Peyer's patch (tissue), 4 donors: Measurements from ENCODE around the gene SIDT2. TPM values are rescaled to one million over a fixed set of nuclear protein-coding genes. Genes with fewer than 3 reads are reported as not detected.
A peak's percentile ranks its signal among the peaks of the same experiment; 100 is the strongest.

Experiments used
- DNase-seq, 3 donors: peaks; one replicate each; pipeline ENCODE4 v3.0.0-alpha.2; 2017 to 2019
- H3K27ac ChIP-seq, 4 donors: fragments of 200-600 bp; sonication (generic); one replicate each; pipeline ENCODE4 v1.5.1; 2016 to 2019
- H3K27me3 ChIP-seq, 2 donors: fragments of 200-600 bp; sonication (generic); one replicate each; pipeline ENCODE4 v1.5.1; 2019
- H3K36me3 ChIP-seq, 3 donors: fragments of 200-600 bp; sonication (generic); one replicate each; pipeline ENCODE4 v1.5.1; 2016 to 2019
- H3K4me1 ChIP-seq, 4 donors: fragments of 200-600 bp; sonication (generic); one replicate each; pipeline ENCODE4 v1.5.1; 2016 to 2019
- H3K4me3 ChIP-seq, 4 donors: fragments of 200-600 bp; sonication (generic); 1 replicate in 3 of 4; 2 replicates in 1 of 4; pipeline ENCODE4 v1.5.1; 2016 to 2019; ENCODE audit warnings: mild to moderate bottlenecking in 1 of 4
- H3K9me3 ChIP-seq, 4 donors: fragments of 200-600 bp; sonication (generic); one replicate each; pipeline ENCODE4 v1.5.1; 2016 to 2019; ENCODE audit warnings: mild to moderate bottlenecking in 1 of 4
- POLR2A ChIP-seq, 2 donors: fragments of 450-650 bp; IDR thresholded peaks; one replicate each; pipeline ENCODE4 v1.5.1; 2017; ENCODE audit warnings: antibody characterized with exemption in 2 of 2, mild to moderate bottlenecking in 2 of 2, moderate library complexity in 2 of 2
- total RNA-seq, 4 donors: library from RNA; depleted of rRNA; stranded (reverse); fragments of >200 nt; gene quantifications; one replicate each; pipeline ENCODE4 v1.1.0, GENCODE V29; 2016
- TF ChIP-seq, protein P1 (sequence below), 6 experiments: fragments of 450-650 bp in 4 of 6; fragments of 200-600 bp in 2 of 6; sonication (generic) in 1 of 6; IDR thresholded peaks; one replicate each; pipeline ENCODE4 v1.5.1; 2017 to 2019; ENCODE audit warnings: antibody characterized with exemption in 6 of 6, mild to moderate bottlenecking in 3 of 6, moderate library complexity in 1 of 6

Gene SIDT2
- total RNA-seq, 4 donors from 2014 or later: 69.3 to 201 (median 162) TPM

- H3K4me1 ChIP-seq: peaks cover 0 to 24% (median 11%) of the 10 kb centered on the region in 4 donors
- no peaks in the 10 kb centered on the region for H3K27me3 ChIP-seq
- peak overlapping the region; percentile 95 to 99 (median 96) for H3K27ac ChIP-seq
- peaks cover 0 to 23% (median 0%) of the 10 kb centered on the region in 3 donors for H3K36me3 ChIP-seq
- TF ChIP-seq, protein P1, sequence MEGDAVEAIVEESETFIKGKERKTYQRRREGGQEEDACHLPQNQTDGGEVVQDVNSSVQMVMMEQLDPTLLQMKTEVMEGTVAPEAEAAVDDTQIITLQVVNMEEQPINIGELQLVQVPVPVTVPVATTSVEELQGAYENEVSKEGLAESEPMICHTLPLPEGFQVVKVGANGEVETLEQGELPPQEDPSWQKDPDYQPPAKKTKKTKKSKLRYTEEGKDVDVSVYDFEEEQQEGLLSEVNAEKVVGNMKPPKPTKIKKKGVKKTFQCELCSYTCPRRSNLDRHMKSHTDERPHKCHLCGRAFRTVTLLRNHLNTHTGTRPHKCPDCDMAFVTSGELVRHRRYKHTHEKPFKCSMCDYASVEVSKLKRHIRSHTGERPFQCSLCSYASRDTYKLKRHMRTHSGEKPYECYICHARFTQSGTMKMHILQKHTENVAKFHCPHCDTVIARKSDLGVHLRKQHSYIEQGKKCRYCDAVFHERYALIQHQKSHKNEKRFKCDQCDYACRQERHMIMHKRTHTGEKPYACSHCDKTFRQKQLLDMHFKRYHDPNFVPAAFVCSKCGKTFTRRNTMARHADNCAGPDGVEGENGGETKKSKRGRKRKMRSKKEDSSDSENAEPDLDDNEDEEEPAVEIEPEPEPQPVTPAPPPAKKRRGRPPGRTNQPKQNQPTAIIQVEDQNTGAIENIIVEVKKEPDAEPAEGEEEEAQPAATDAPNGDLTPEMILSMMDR (IDR thresholded peaks at IDR 0.05): no peak
- TF ChIP-seq POLR2A (IDR thresholded peaks at IDR 0.05): no peak
- DNase-seq: peak in 1 of 3 donors; percentile 61
- peak overlapping the region; percentile 81 to 98 (median 94) for H3K4me3 ChIP-seq
- H3K9me3 ChIP-seq: no peaks in the 10 kb centered on the region
These were observed 54.4 kb downstream of the SIDT2 start for GRCh38 chr11:117232911-117233409.

GRCh38 chr11:117238221-117238620 is 59.7 kb downstream of the SIDT2 start:
- no peak overlapping the region for H3K27ac ChIP-seq
- H3K4me1 ChIP-seq: peaks cover 0 to 9% (median 0%) of the 10 kb centered on the region in 4 donors
- H3K9me3 ChIP-seq: no peaks in the 10 kb centered on the region
- DNase-seq: no peak
- TF ChIP-seq, protein P1 (IDR thresholded peaks at IDR 0.05): no peak
- TF ChIP-seq POLR2A (IDR thresholded peaks at IDR 0.05): no peak
- no peak overlapping the region for H3K4me3 ChIP-seq
- peaks cover 0 to 41% (median 0%) of the 10 kb centered on the region in 3 donors for H3K36me3 ChIP-seq
- H3K27me3 ChIP-seq: no peaks in the 10 kb centered on the region

GRCh38 chr11:117239295-117239694 is 60.8 kb downstream of the SIDT2 start:
- Histone ChIP-seq H3K36me3 (peaks cover 0 to 48% (median 0%) of the 10 kb centered on the region in 3 donors), H3K4me1 (no peaks in the 10 kb centered on the region), H3K27me3 (no peaks in the 10 kb centered on the region), H3K4me3 (no peak overlapping the region), H3K9me3 (no peaks in the 10 kb centered on the region), H3K27ac (no peak overlapping the region)
- no peak for DNase-seq
- TF ChIP-seq, protein P1 (IDR thresholded peaks at IDR 0.05): no peak
- TF ChIP-seq POLR2A (IDR thresholded peaks at IDR 0.05): no peak

Other genes starting within 250 kb of the SIDT2 start
- gene SIK3, start 80.3 kb upstream of the SIDT2 start, total RNA-seq: 10 to 100 TPM; 58.8 to 85.8 (median 59.8) TPM
- gene PAFAH1B2, start 34.5 kb upstream of the SIDT2 start, total RNA-seq: 10 to 100 TPM; 45.4 to 96.2 (median 66.9) TPM
- 100 to 1,000 TPM; 110 to 361 (median 254) TPM for gene TAGLN, start 20.6 kb downstream of the SIDT2 start, total RNA-seq
- gene PCSK7, start 53.3 kb downstream of the SIDT2 start, total RNA-seq: 100 to 1,000 TPM; 136 to 244 (median 171) TPM
- gene RNF214, start 53.9 kb downstream of the SIDT2 start, total RNA-seq: 10 to 100 TPM; 10.2 to 32.2 (median 13.4) TPM
- gene BACE1-AS, start 112.6 kb downstream of the SIDT2 start, total RNA-seq: 1 to 10 TPM; 2.5 to 7.6 (median 6.3) TPM
- gene BACE1, start 137.5 kb downstream of the SIDT2 start, total RNA-seq: 10 to 100 TPM in 2 of 4 donors, 1 to 10 TPM in 2; 5.6 to 11.4 (median 8.9) TPM
- gene CEP164, start 149.1 kb downstream of the SIDT2 start, total RNA-seq: 10 to 100 TPM; 12.3 to 45.4 (median 27.2) TPM